22Rv1 (cell line): ENCODE results near the gene CC2D2B.

Experiments used
- CTCF ChIP-seq: fragments of 450-650 bp; IDR thresholded peaks from 2 replicates; pipeline ENCODE4 v1.5.1; 2017; ENCODE audit warnings: mild to moderate bottlenecking
- ZFX ChIP-seq: fragments of 450-650 bp; IDR thresholded peaks from 2 replicates; pipeline ENCODE4 v1.6.1; 2017; ENCODE audit warnings: antibody characterized with exemption, borderline replicate concordance

GRCh38 chr10:95877881-95878280, 29.9 kb upstream of the CC2D2B start:
- no peak for TF ChIP-seq CTCF
- TF ChIP-seq ZFX, result no peak
